DND-41 (cell line): ENCODE measurements around the gene DVL1.

Experiments
- CTCF ChIP-seq: IDR thresholded peaks from 2 replicates; pipeline ENCODE4 v1.5.1; 2012; ENCODE audit warnings: borderline replicate concordance, low read length, moderate library complexity, mild to moderate bottlenecking; ENCODE audit not compliant: poor library complexity, severe bottlenecking; ENCODE audit errors: extremely low read depth
- EZH2 ChIP-seq: IDR thresholded peaks from 3 replicates; pipeline ENCODE4 v1.6.1; 2012; ENCODE audit warnings: borderline replicate concordance, low read depth, mild to moderate bottlenecking, moderate library complexity, low read length, inconsistent platforms; ENCODE audit not compliant: severe bottlenecking

- TF ChIP-seq CTCF (no peak), EZH2 (no peak)
Observed at GRCh38 chr1:1365875-1366698, 16.9 kb upstream of the DVL1 start.
